ENCODE results near the gene PCDHGA10. TPM values are rescaled to one million over a fixed set of nuclear protein-coding genes. Genes with fewer than 3 reads are reported as not detected.
"Not testable (repeated sequence)": the region's sequence is repeated elsewhere in the genome, so short reads cannot be mapped to it uniquely, and the experiment has no call there.

Gene PCDHGA10
- total RNA-seq, 1 experiment from 2014 or later, result 3.6 TPM

DNA sequence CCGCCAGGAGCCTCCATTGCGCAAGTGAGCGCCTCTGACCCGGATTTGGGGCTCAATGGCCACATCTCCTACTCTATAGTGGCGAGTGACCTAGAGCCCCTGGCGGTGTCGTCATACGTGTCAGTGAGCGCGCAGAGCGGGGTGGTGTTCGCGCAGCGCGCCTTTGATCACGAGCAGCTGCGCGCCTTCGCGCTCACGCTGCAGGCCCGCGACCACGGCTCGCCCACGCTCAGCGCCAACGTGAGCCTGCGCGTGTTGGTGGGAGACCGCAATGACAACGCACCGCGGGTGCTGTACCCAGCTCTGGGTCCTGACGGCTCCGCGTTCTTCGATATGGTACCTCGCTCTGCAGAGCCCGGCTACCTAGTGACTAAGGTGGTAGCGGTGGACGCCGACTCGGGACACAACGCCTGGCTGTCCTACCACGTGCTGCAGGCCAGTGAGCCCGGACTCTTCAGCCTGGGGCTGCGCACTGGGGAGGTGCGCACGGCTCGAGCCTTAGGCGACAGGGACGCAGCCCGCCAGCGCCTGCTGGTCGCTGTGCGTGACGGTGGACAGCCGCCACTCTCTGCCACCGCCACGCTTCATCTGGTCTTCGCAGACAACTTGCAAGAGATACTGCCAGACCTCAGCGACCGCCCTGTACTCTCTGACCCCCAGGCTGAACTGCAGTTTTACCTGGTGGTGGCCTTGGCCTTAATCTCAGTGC, 3.0 kb upstream of the PCDHGA10 start:
- ChIA-PET CTCF (no interaction called here), POLR2A (ENCODE audit: low non-redundant PET) (no interaction called here)
- no peak for DNase-seq (ENCODE audit: low spot score)
- BruUV-seq (replicated peaks), result no TSS peak
- Histone ChIP-seq H3K4me3 (ENCODE audit: low read depth, low read length, poor library complexity, severe bottlenecking) (no peak overlapping the region), H3K9me3 (ENCODE audit: low read depth, low read length, poor library complexity, severe bottlenecking) (peaks cover 83% of the 10 kb centered on the region), H3K4me1 (ENCODE audit: insufficient read depth, low read length, poor library complexity, severe bottlenecking) (no peaks in the 10 kb centered on the region), H3K27ac (ENCODE audit: low read depth, low read length, poor library complexity, severe bottlenecking) (no peak overlapping the region), H3K36me3 (ENCODE audit: insufficient read depth, low read length, poor library complexity, severe bottlenecking) (peaks cover 51% of the 10 kb centered on the region), H3K27me3 (replicated peaks; ENCODE audit: insufficient read depth, low read depth, low read length, poor library complexity) (no peaks in the 10 kb centered on the region)
- intact Hi-C loops (cut with micrococcal nuclease; ENCODE audit: unreplicated experiment), result no loop called here
- TF ChIP-seq, protein P1, sequence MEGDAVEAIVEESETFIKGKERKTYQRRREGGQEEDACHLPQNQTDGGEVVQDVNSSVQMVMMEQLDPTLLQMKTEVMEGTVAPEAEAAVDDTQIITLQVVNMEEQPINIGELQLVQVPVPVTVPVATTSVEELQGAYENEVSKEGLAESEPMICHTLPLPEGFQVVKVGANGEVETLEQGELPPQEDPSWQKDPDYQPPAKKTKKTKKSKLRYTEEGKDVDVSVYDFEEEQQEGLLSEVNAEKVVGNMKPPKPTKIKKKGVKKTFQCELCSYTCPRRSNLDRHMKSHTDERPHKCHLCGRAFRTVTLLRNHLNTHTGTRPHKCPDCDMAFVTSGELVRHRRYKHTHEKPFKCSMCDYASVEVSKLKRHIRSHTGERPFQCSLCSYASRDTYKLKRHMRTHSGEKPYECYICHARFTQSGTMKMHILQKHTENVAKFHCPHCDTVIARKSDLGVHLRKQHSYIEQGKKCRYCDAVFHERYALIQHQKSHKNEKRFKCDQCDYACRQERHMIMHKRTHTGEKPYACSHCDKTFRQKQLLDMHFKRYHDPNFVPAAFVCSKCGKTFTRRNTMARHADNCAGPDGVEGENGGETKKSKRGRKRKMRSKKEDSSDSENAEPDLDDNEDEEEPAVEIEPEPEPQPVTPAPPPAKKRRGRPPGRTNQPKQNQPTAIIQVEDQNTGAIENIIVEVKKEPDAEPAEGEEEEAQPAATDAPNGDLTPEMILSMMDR (conservative IDR thresholded peaks at IDR 0.05; ENCODE audit: low read depth, low read length), result no peak
- no peak for TF ChIP-seq EZH2 (IDR thresholded peaks at IDR 0.05; ENCODE audit: borderline replicate concordance, low read depth, low read length, poor library complexity, severe bottlenecking)

DNA sequence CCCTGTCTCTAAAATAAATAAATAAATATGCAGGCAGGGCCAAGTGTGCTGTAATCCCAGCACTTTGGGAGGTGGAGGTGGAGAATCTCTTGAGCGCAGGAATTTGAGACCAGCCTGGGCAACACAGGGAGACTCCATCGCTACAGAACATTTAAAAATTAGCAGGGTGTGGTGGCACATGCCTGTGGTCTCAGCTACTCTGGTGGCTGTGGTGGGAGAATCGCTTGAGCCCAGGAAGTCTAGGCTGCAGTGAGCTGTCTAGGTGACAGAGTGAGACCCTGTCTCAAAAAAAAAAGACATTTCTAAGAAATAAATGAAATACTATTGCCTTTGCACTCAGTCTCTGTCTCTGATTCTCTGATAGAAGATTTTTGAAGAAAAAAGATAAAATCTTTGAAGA, 1.2 kb upstream of the PCDHGA10 start:
- ChIA-PET CTCF (no interaction called here), POLR2A (ENCODE audit: low non-redundant PET) (no interaction called here)
- Histone ChIP-seq H3K27ac (ENCODE audit: low read depth, low read length, poor library complexity, severe bottlenecking) (no peak overlapping the region), H3K4me1 (ENCODE audit: insufficient read depth, low read length, poor library complexity, severe bottlenecking) (no peaks in the 10 kb centered on the region), H3K27me3 (replicated peaks; ENCODE audit: insufficient read depth, low read depth, low read length, poor library complexity) (no peaks in the 10 kb centered on the region), H3K9me3 (ENCODE audit: low read depth, low read length, poor library complexity, severe bottlenecking) (peaks cover 80% of the 10 kb centered on the region), H3K36me3 (ENCODE audit: insufficient read depth, low read length, poor library complexity, severe bottlenecking) (peaks cover 51% of the 10 kb centered on the region), H3K4me3 (ENCODE audit: low read depth, low read length, poor library complexity, severe bottlenecking) (no peak overlapping the region)
- DNase-seq (ENCODE audit: low spot score), result no peak
- intact Hi-C loops (cut with micrococcal nuclease; ENCODE audit: unreplicated experiment), result no loop called here
- no TSS peak for BruUV-seq (replicated peaks)
- TF ChIP-seq, protein P1 (conservative IDR thresholded peaks at IDR 0.05; ENCODE audit: low read depth, low read length), result no peak
- TF ChIP-seq EZH2 (IDR thresholded peaks at IDR 0.05; ENCODE audit: borderline replicate concordance, low read depth, low read length, poor library complexity, severe bottlenecking), result no peak

DNA sequence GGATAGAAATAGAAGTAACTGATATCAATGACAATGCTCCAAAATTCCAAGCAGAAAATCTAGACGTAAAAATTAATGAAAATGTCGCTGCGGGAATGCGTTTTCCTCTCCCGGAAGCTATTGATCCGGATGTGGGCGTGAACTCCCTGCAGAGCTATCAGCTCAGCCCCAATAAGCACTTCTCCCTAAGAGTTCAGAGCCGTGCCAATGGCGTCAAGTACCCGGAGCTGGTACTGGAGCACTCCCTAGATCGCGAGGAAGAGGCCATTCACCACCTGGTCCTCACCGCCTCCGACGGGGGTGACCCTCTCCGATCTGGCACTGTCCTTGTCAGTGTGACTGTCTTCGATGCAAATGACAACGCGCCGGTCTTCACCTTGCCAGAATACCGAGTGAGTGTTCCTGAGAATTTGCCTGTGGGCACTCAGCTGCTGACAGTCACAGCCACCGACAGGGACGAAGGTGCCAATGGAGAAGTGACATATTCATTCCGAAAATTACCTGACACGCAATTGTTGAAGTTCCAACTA, 818 bp downstream of the PCDHGA10 start:
- Histone ChIP-seq H3K36me3 (ENCODE audit: insufficient read depth, low read length, poor library complexity, severe bottlenecking) (peaks cover 37% of the 10 kb centered on the region), H3K4me1 (ENCODE audit: insufficient read depth, low read length, poor library complexity, severe bottlenecking) (no peaks in the 10 kb centered on the region), H3K27ac (ENCODE audit: low read depth, low read length, poor library complexity, severe bottlenecking) (no peak overlapping the region), H3K27me3 (replicated peaks; ENCODE audit: insufficient read depth, low read depth, low read length, poor library complexity) (no peaks in the 10 kb centered on the region), H3K9me3 (ENCODE audit: low read depth, low read length, poor library complexity, severe bottlenecking) (peaks cover 83% of the 10 kb centered on the region), H3K4me3 (ENCODE audit: low read depth, low read length, poor library complexity, severe bottlenecking) (no peak overlapping the region)
- CTCF ChIA-PET, result no interaction called here
- no peak for DNase-seq (ENCODE audit: low spot score)
- BruUV-seq (replicated peaks), result no TSS peak
- intact Hi-C loops (cut with micrococcal nuclease; ENCODE audit: unreplicated experiment), result no loop called here
- POLR2A ChIA-PET (ENCODE audit: low non-redundant PET), result no interaction called here
- TF ChIP-seq EZH2 (IDR thresholded peaks at IDR 0.05; ENCODE audit: borderline replicate concordance, low read depth, low read length, poor library complexity, severe bottlenecking), result no peak
- TF ChIP-seq, protein P1 (conservative IDR thresholded peaks at IDR 0.05; ENCODE audit: low read depth, low read length), result no peak

DNA sequence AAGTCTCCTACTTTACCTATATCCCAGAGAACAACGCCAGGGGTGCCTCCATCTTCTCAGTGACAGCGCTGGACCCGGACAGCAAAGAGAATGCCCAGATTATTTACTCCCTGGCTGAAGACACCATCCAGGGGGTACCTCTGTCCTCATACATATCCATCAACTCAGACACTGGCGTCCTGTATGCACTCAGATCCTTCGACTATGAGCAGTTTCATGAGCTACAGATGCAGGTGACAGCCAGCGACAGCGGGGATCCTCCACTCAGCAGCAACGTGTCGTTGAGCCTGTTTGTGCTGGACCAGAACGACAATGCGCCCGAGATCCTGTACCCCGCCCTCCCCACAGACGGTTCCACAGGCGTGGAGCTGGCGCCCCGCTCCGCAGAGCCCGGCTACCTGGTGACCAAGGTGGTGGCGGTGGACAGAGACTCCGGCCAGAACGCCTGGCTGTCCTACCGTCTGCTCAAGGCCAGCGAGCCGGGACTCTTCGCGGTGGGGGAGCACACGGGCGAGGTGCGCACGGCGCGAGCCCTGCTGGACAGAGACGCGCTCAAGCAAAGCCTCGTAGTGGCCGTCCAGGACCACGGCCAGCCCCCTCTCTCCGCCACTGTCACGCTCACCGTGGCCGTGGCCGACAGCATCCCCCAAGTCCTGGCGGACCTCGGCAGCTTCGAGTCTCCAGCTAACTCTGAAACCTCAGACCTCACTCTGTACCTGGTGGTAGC, 1.9 kb downstream of the PCDHGA10 start:
- CTCF ChIA-PET; DNase-seq (ENCODE audit: low spot score); intact Hi-C loops (cut with micrococcal nuclease; ENCODE audit: unreplicated experiment); H3K4me3 ChIP-seq (ENCODE audit: low read depth, low read length, poor library complexity, severe bottlenecking); H3K27ac ChIP-seq (ENCODE audit: low read depth, low read length, poor library complexity, severe bottlenecking); BruUV-seq (replicated peaks); H3K27me3 ChIP-seq (replicated peaks; ENCODE audit: insufficient read depth, low read depth, low read length, poor library complexity); POLR2A ChIA-PET (ENCODE audit: low non-redundant PET); H3K4me1 ChIP-seq (ENCODE audit: insufficient read depth, low read length, poor library complexity, severe bottlenecking): not testable (repeated sequence)
- H3K36me3 ChIP-seq (ENCODE audit: insufficient read depth, low read length, poor library complexity, severe bottlenecking), result peaks cover 33% of the 10 kb centered on the region
- H3K9me3 ChIP-seq (ENCODE audit: low read depth, low read length, poor library complexity, severe bottlenecking), result peaks cover 82% of the 10 kb centered on the region

DNA sequence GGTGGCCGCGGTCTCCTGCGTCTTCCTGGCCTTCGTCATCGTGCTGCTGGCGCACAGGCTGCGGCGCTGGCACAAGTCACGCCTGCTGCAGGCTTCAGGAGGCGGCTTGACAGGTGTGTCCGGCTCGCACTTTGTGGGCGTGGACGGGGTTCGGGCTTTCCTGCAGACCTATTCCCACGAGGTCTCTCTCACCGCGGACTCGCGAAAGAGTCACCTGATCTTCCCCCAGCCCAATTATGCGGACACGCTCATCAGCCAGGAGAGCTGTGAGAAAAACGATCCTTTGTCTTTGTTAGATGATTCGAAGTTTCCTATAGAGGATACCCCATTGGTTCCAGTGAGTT, 2.5 kb downstream of the PCDHGA10 start:
- POLR2A ChIA-PET (ENCODE audit: low non-redundant PET); BruUV-seq (replicated peaks): not testable (repeated sequence)
- CTCF ChIA-PET, result interaction anchor here (0.7 kb wide), 1 partner anchor 146 kb away, joined by 4 read pairs; no protein-coding TSS in a partner anchor

More for the DNA sequence above, 2.5 kb downstream of the PCDHGA10 start:
- Histone ChIP-seq H3K9me3 (ENCODE audit: low read depth, low read length, poor library complexity, severe bottlenecking) (peaks cover 82% of the 10 kb centered on the region), H3K36me3 (ENCODE audit: insufficient read depth, low read length, poor library complexity, severe bottlenecking) (peaks cover 32% of the 10 kb centered on the region)
- H3K4me3 ChIP-seq (ENCODE audit: low read depth, low read length, poor library complexity, severe bottlenecking); H3K27me3 ChIP-seq (replicated peaks; ENCODE audit: insufficient read depth, low read depth, low read length, poor library complexity); intact Hi-C loops (cut with micrococcal nuclease; ENCODE audit: unreplicated experiment); H3K4me1 ChIP-seq (ENCODE audit: insufficient read depth, low read length, poor library complexity, severe bottlenecking); H3K27ac ChIP-seq (ENCODE audit: low read depth, low read length, poor library complexity, severe bottlenecking); DNase-seq (ENCODE audit: low spot score): not testable (repeated sequence)
